ENCODE results near the gene GABRA5. TPM values are rescaled to one million over a fixed set of nuclear protein-coding genes. Genes with fewer than 3 reads are reported as not detected.

GABRA5 gene
- total RNA-seq, 2 experiments from 2014 or later: not detected

DNA sequence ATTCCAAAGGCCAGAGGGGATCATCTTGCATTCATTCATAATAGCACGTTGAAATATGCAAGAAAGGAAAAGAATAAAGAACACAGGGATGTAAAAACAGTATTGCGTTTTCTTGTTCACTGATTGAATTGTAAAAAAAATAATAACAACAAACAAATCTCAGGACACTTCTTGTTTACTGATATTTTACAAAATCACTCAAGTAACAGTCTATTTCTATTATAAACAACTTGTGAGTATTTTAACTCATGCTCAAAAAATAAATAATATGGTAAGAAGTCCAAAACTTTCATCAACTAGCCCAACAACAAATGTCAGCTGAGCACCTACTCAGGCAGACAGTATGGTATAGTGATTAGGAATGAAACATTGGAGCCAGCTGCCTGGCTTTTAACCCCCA is 101.9 kb downstream of the GABRA5 start:
- ChIA-PET POLR2A (interaction anchor here (0.8 kb wide), 1 partner anchor 10 kb away, joined by 3 read pairs; no protein-coding TSS in a partner anchor), CTCF (ENCODE audit: unreplicated experiment) (no interaction called here)
- H3K4me2 ChIP-seq (ENCODE audit: low read length): no peak overlapping the region
- H3K36me3 ChIP-seq (ENCODE audit: insufficient read depth, low read length): no peaks in the 10 kb centered on the region
- no peak for DNase-seq (ENCODE audit: low spot score)
- TF ChIP-seq, protein P1, sequence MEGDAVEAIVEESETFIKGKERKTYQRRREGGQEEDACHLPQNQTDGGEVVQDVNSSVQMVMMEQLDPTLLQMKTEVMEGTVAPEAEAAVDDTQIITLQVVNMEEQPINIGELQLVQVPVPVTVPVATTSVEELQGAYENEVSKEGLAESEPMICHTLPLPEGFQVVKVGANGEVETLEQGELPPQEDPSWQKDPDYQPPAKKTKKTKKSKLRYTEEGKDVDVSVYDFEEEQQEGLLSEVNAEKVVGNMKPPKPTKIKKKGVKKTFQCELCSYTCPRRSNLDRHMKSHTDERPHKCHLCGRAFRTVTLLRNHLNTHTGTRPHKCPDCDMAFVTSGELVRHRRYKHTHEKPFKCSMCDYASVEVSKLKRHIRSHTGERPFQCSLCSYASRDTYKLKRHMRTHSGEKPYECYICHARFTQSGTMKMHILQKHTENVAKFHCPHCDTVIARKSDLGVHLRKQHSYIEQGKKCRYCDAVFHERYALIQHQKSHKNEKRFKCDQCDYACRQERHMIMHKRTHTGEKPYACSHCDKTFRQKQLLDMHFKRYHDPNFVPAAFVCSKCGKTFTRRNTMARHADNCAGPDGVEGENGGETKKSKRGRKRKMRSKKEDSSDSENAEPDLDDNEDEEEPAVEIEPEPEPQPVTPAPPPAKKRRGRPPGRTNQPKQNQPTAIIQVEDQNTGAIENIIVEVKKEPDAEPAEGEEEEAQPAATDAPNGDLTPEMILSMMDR (conservative IDR thresholded peaks at IDR 0.05; ENCODE audit: low read length): no peak
- TF ChIP-seq EZH2phosphoT487 (IDR thresholded peaks at IDR 0.05; ENCODE audit: borderline replicate concordance, low read depth, low read length): no peak
- H3K4me3 ChIP-seq (ENCODE audit: low read depth, low read length, poor library complexity, severe bottlenecking): no peak overlapping the region
- intact Hi-C loops (cut with micrococcal nuclease; ENCODE audit: unreplicated experiment): no loop called here
- no peaks in the 10 kb centered on the region for H3K4me1 ChIP-seq (ENCODE audit: insufficient read depth, low read length, poor library complexity, severe bottlenecking)
- H4K20me1 ChIP-seq (ENCODE audit: insufficient read depth, low read length): no peaks in the 10 kb centered on the region
- no TSS peak for BruUV-seq (replicated peaks)
- no peaks in the 10 kb centered on the region for H3K9me2 ChIP-seq (ENCODE audit: insufficient read depth, low read length)
- no peaks in the 10 kb centered on the region for H3K9me3 ChIP-seq (ENCODE audit: low read length)
- H3K27ac ChIP-seq (ENCODE audit: low read depth, low read length, poor library complexity, severe bottlenecking): no peak overlapping the region
- H2AFZ ChIP-seq (ENCODE audit: low read length): no peak overlapping the region
- H3K79me2 ChIP-seq (ENCODE audit: insufficient read depth, low read depth, low read length): no peaks in the 10 kb centered on the region

DNA sequence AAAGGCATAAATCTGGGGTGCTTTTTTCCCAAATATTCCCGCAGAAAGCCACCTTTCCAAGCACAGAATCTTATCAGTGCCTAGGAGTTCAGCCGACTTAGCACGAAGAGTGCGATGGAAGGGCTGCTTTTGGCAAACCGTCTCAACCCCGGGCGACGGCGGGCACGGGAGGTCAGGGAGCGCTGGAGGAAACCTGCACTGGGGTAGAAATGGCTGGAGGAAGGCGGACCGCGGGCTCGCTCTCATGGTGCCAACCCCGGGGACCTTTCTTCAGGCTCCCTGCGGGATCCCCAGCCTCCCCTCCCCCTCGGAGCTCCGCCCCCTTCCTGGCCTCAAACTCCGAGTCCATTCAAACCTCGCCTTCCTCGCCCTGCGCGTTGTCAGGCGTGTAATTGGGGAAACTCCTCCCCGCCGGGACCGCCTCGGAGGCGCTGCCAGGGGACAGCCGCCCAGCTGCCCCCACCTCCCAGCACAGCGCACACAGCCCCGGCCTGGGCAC is 103.9 kb downstream of the GABRA5 start, which contains the start of gene GABRG3:
Gene GABRG3 (plus strand): TSS at position 470 of the 499 bp plus-strand sequence.
- Histone ChIP-seq H4K20me1 (ENCODE audit: insufficient read depth, low read length) (no peaks in the 10 kb centered on the region), H3K9me3 (ENCODE audit: low read length) (no peaks in the 10 kb centered on the region), H3K27ac (ENCODE audit: low read depth, low read length, poor library complexity, severe bottlenecking) (no peak within 1 kb of the TSS), H3K4me1 (ENCODE audit: insufficient read depth, low read length, poor library complexity, severe bottlenecking) (no peaks in the 10 kb centered on the region), H2AFZ (ENCODE audit: low read length) (no peak within 1 kb of the TSS), H3K79me2 (ENCODE audit: insufficient read depth, low read depth, low read length) (no peaks in the 10 kb centered on the region), H3K9me2 (ENCODE audit: insufficient read depth, low read length) (no peaks in the 10 kb centered on the region), H3K4me2 (ENCODE audit: low read length) (no peak within 1 kb of the TSS), H3K36me3 (ENCODE audit: insufficient read depth, low read length) (no peaks in the 10 kb centered on the region), H3K4me3 (ENCODE audit: low read depth, low read length, poor library complexity, severe bottlenecking) (no peak within 1 kb of the TSS)
- intact Hi-C loops (cut with micrococcal nuclease; ENCODE audit: unreplicated experiment): no loop called here
- ChIA-PET CTCF (ENCODE audit: unreplicated experiment) (no interaction called here), POLR2A (no interaction called here)
- DNase-seq (ENCODE audit: low spot score): no peak
- BruUV-seq (replicated peaks): no TSS peak
- TF ChIP-seq, protein P1 (conservative IDR thresholded peaks at IDR 0.05; ENCODE audit: low read length): no peak
- TF ChIP-seq EZH2phosphoT487 (IDR thresholded peaks at IDR 0.05; ENCODE audit: borderline replicate concordance, low read depth, low read length): no peak

DNA sequence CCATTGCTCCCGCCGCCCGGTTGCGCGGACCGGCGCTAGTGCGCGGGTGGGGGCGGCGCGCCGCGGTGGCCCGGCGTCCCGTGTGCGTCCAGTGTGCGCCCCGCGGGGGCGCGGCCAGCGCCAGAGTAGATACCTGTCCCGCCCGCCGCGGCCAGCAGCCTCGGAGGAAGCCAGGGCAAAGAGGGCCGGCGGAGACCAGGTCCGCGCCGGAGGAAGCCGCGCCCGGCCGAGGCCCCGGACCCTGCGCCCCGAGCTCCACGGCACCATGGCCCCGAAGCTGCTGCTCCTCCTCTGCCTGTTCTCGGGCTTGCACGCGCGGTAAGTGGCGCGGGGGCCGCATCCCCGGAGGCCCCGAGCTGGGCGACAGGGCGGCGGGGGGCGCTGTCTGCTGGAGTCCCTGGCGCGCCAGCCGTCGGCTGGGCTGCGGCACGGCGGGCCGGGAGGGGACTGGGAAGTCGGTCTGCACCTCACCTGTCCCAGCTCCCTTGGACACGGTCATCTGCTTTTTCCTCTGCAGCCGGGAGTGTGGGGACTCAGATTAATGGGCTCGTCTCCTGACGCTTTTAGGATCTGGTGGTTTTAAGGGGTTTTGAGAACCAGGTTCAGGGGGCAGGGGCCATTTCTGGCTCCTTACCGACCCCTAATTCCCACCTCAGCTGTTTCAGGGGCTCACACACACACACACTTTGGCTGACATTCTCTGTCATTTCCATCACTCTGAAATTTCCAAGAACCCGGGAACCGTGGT is 104.6 kb downstream of the GABRA5 start:
- no peaks in the 10 kb centered on the region for H3K9me3 ChIP-seq (ENCODE audit: low read length)
- no peaks in the 10 kb centered on the region for H3K4me1 ChIP-seq (ENCODE audit: insufficient read depth, low read length, poor library complexity, severe bottlenecking)
- TF ChIP-seq, protein P1 (conservative IDR thresholded peaks at IDR 0.05; ENCODE audit: low read length): no peak
- no peak for TF ChIP-seq EZH2phosphoT487 (IDR thresholded peaks at IDR 0.05; ENCODE audit: borderline replicate concordance, low read depth, low read length)
- no peak overlapping the region for H3K27ac ChIP-seq (ENCODE audit: low read depth, low read length, poor library complexity, severe bottlenecking)
- H4K20me1 ChIP-seq (ENCODE audit: insufficient read depth, low read length): no peaks in the 10 kb centered on the region
- intact Hi-C loops (cut with micrococcal nuclease; ENCODE audit: unreplicated experiment): no loop called here
- H3K4me3 ChIP-seq (ENCODE audit: low read depth, low read length, poor library complexity, severe bottlenecking): no peak overlapping the region
- H2AFZ ChIP-seq (ENCODE audit: low read length): no peak overlapping the region
- no peaks in the 10 kb centered on the region for H3K36me3 ChIP-seq (ENCODE audit: insufficient read depth, low read length)
- no TSS peak for BruUV-seq (replicated peaks)
- H3K4me2 ChIP-seq (ENCODE audit: low read length): no peak overlapping the region
- DNase-seq (ENCODE audit: low spot score): no peak
- H3K79me2 ChIP-seq (ENCODE audit: insufficient read depth, low read depth, low read length): no peaks in the 10 kb centered on the region
- H3K9me2 ChIP-seq (ENCODE audit: insufficient read depth, low read length): no peaks in the 10 kb centered on the region
- ChIA-PET CTCF (ENCODE audit: unreplicated experiment) (no interaction called here), POLR2A (no interaction called here)

Data from OCI-LY7 (cell line).